ENCODE results near the gene CIITA. TPM values are rescaled to one million over a fixed set of nuclear protein-coding genes. Genes with fewer than 3 reads are reported as not detected.

Gene CIITA
- total and polyA plus RNA-seq, 9 of the 15 experiments (the other 6 are each of a cell fraction or from before 2014, with no cell fraction given) = 0.01 to 0.20 (median 0.11) TPM; not detected in 4

DNA sequence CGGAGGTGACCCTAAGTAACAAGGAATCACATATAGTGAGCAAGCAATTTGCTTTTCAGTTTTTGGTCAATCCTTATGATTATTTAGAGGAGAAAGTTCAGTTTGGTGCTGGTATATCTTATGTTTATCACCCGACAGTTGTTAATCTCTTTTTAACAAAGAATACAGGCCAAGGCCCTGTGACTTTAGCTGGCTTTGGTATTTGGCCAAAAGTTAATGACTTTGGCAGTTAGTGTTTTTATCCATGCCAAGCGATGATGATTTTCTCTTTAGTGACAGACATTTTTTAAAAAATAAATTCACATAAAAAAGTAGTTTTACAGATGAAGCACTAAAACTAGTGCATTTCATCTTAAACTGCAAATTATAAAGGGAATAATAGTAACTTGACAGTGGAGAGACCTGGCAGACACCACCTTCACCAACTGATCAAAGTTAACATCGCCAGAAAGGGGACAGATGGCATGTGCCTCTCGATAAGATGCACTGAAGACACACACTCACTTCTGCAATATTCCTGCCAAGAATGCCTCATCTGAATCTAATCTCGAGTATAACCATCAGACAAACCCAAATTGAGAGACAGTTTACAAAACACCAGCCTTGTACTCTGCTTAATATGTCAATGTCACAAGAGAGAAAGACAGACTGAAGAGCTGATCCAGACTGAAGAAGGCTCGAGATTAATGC lies 58.4 kb downstream of the CIITA start:
- WGBS (ENCODE audit: insufficient coverage, low coverage, missing lambda C conversion rate) = 51% methylated on average over 7 of the region's 7 CpGs
- POLR2A ChIA-PET = interaction anchor here (1.6 kb wide), 1 partner anchor 13 kb away, joined by 5 read pairs; no protein-coding TSS in a partner anchor
- Histone ChIP-seq H2AFZ (ENCODE audit: low read depth, low read length) (no peak overlapping the region), H3K36me3 (ENCODE audit: control insufficient read depth, insufficient read depth, low read length) (peaks cover 61% of the 10 kb centered on the region), H3K9ac (ENCODE audit: insufficient read depth in 1 of 2, low read depth in 2 of 2, low read length in 2 of 2) (no peak overlapping the region), H3K9me1 (ENCODE audit: control insufficient read depth, insufficient read depth, low read length) (peaks cover 12% of the 10 kb centered on the region), H3K27ac (ENCODE audit: extremely low read depth, low read depth, low read length) (no peak overlapping the region), H3K4me1 (replicated peaks in 1 of 2; ENCODE audit: control insufficient read depth in 2 of 2, insufficient read depth in 2 of 2, low read length in 2 of 2) (peaks cover 11 to 30% of the 10 kb centered on the region in 2 experiments), H3K4me2 (ENCODE audit: insufficient read depth, low read length) (no peak overlapping the region), H3K9me3 (replicated peaks; ENCODE audit: control insufficient read depth, insufficient read depth, low read depth, low read length) (no peaks in the 10 kb centered on the region), H3K4me3 (no peak overlapping the region), H4K20me1 (replicated peaks; ENCODE audit: control insufficient read depth, insufficient read depth, low read length) (peaks cover 55% of the 10 kb centered on the region), H3K27me3 (ENCODE audit: control insufficient read depth in 2 of 2, insufficient read depth in 2 of 2, low read length in 2 of 2) (no peaks in the 10 kb centered on the region), H3K79me2 (ENCODE audit: control insufficient read depth, insufficient read depth, low read length) (peaks cover 45% of the 10 kb centered on the region)
- no peak for ATAC-seq
- CTCF ChIA-PET (ENCODE audit: low intra/inter-chr PET ratio) = no interaction called here
- in situ Hi-C loops (cut with MboI) = loop anchor here (10.0 kb wide), 1 partner anchor 681 kb away; no protein-coding TSS in a partner anchor
- intact Hi-C loops (cut with micrococcal nuclease) = no loop called here
- FAIRE-seq = peak; percentile 26
- BruUV-seq (replicated peaks) = no TSS peak
- DNase-seq (ENCODE audit: extremely low read depth in 1 of 4, low spot score in 3 of 4) = no peak
- TF ChIP-seq SP2 (IDR thresholded peaks at IDR 0.05; ENCODE audit: extremely low read depth, low read depth, low read length, poor library complexity, severe bottlenecking) (no peak), KAT2B (IDR thresholded peaks at IDR 0.05; ENCODE audit: low read depth, low read length) (no peak), ZNF184 (CRISPR knock-in tag; IDR thresholded peaks at IDR 0.05) (no peak), ZNF431 (CRISPR knock-in tag; IDR thresholded peaks at IDR 0.05) (no peak), ZNF507 (tag; conservative IDR thresholded peaks at IDR 0.05) (no peak)
